Stimulated activated naive CD8-positive, alpha-beta T cell treated with anti-CD3 and anti-CD28 coated beads, Interleukin-15, amount 100 ng/mL, for 72 hours (primary cell): ENCODE measurements around the gene INO80B.
A peak's percentile ranks its signal among the peaks of the same experiment; 100 is the strongest.
"Not testable (repeated sequence)": the region's sequence is repeated elsewhere in the genome, so short reads cannot be mapped to it uniquely, and the experiment has no call there.

Experiments
- ATAC-seq: fragments of 150-1000 bp; cut with Tn5 transposase; 2 replicates; pipeline ENCODE4 v1.10.0; 2021; ENCODE audit warnings: mild to moderate bottlenecking, moderate library complexity
- DNase-seq, 2 donors: peaks; one replicate each; pipeline ENCODE4 v3.0.0; 2021 to 2022
- H3K27ac Mint-ChIP-seq, 2 donors: one replicate each; pipeline ENCODE4 v1.8.0; 2022; ENCODE audit warnings: mild to moderate bottlenecking in 2 of 2, mixed read lengths in 2 of 2, moderate library complexity in 2 of 2
- H3K27me3 Mint-ChIP-seq: one replicate; pipeline ENCODE4 v1.8.0; 2022; ENCODE audit warnings: mixed read lengths
- H3K4me1 Mint-ChIP-seq: one replicate; pipeline ENCODE4 v1.8.0; 2022; ENCODE audit warnings: mild to moderate bottlenecking, mixed read lengths
- H3K4me3 Mint-ChIP-seq, 2 donors: one replicate each; pipeline ENCODE4 v1.8.0; 2022; ENCODE audit warnings: mild to moderate bottlenecking in 2 of 2, mixed read lengths in 2 of 2, moderate library complexity in 1 of 2
- H3K9me3 Mint-ChIP-seq, 2 donors: one replicate each; pipeline ENCODE4 v1.8.0; 2022; ENCODE audit warnings: mixed read lengths in 2 of 2

The INO80B gene

DNA sequence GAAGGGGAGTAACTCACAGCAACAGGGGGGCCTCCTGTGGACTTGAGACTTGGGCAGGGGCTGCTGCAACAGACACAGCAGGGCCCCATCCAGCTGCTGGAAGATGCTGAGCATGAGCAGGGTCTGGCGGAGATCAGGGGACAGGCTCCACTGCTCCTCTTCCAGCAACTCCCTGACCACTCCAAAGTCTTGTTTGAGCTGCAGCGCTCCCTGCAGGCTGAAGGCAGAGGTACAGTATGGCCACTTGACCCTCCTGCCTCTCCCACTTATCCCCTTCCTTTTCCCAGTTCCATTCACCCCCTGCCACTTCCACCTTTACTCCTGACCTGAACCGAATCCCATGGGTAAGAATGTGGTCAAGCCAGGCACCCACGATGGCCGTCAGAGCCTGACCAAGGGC lies 20.0 kb downstream of the INO80B start:
- Mint-ChIP-seq H3K27me3 (no peaks in the 10 kb centered on the region), H3K4me1 (peaks cover 46% of the 10 kb centered on the region), H3K27ac (no peak overlapping the region), H3K4me3 (no peak overlapping the region), H3K9me3 (no peaks in the 10 kb centered on the region)
- DNase-seq: no peak
- no peak for ATAC-seq

DNA sequence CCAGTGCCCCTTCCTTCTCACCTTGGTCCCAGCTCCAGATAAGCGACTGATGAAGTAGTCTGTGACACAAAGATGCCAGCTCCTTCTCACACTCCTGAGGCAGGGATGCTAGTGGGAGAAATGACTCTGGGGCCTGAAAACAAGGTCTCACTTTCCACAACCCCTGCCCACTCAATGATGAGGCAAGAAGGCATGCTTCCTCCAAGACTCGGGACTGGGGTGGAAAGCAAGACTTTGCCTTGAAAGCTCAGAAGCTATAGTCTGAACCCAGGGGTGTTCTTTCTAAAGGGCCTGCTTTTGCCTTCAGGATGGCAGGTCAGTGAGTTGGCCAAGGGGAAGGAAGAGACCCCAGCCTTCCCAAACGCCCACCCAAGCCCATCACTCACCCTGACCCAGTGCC lies 26.5 kb downstream of the INO80B start:
- no peak overlapping the region for H3K27ac Mint-ChIP-seq
- peak overlapping the region; percentile 94 to 98 for H3K4me3 Mint-ChIP-seq
- no peak for DNase-seq

DNA sequence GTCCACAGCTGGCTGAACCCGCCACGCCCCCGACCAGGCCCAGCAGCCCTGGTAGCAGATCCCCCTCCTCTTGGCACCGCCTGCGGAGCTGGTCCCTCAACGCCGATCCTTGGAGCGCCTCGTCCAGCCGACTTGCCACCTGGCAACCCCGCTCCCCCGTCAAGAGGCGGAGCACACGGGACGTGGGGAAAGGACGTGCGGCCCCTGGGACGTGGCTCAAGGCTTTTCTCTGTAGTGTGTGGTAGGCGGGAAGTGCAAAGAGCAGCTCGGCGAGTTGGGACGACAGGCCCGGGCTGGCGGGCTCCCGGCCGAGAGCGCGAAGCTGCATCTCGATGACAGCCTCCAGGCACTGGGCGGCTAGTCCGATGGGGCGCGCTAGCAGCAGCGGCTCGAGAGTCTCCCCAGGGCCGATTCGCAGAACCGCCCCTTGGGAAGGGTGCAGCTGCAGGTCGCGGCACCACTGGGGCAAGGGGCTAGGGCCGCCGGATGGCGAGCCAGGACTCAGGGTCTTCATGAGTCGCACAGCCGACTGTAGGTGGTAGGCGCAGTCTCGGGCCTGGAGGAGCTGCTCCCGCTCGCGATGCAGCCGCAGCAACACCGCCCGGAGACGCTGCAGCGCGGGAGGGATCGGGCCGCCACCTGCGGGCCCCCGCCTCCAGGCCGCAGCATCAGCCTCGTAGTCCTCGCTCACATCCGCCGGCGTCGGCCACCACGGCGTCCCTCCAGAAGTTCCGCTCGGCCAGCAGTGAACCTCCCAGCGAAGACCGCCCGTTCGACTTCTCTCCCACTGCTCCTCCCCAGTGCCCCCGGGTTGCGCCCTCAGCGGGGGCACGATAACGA lies 27.3 kb downstream of the INO80B start:
- ATAC-seq: peak; percentile 67
- Mint-ChIP-seq H3K27me3 (no peaks in the 10 kb centered on the region), H3K9me3 (no peaks in the 10 kb centered on the region), H3K4me3 (peak overlapping the region; percentile 94 to 98), H3K27ac (peak overlapping the region; percentile 99), H3K4me1 (peaks cover 54% of the 10 kb centered on the region)
- DNase-seq: peak; percentile 70

More for the DNA sequence above, 26.5 kb downstream of the INO80B start:
- no peak for ATAC-seq
- no peaks in the 10 kb centered on the region for H3K9me3 Mint-ChIP-seq
- peaks cover 49% of the 10 kb centered on the region for H3K4me1 Mint-ChIP-seq
- no peaks in the 10 kb centered on the region for H3K27me3 Mint-ChIP-seq

DNA sequence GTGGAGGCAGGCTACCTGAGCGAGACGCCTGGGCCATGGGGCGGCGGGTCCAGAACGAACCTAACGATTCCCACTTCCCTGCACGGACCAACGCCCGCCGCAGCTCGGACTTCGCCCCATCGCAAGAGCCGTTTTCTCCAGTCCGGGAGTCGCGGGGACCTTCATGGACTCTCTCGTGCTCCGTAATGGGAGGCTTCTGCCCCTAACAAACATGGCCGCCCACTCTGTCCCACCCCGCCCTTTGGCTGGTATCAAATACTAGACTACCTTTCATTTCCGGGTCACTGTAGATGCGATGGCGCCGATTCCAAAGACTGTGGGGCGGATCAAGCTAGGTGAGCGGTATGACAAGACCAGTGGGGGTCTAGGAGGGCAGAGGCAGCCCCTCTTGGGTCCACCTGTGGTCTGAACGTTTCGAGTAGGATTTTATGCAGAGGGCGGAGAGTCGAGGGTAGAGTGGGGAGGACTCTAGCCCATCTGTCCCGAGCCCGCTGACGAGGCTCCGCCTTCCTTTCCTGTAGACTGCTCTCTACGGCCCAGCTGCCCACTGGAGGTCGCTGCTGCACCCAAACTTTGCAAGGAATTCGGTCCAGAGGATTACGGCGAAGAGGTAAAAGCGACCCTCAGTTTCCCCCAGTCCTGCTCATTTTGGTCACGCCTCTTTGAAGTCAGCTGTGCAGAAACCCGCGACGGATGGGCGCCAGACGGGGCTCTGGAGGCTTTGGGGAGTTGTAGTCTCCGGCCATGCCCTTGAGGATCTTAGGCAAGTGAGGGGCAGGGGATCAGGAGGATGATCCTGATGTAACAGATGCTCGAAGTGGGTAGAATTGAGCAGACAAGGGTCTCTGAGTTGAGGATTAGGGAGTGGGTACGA lies 28.2 kb downstream of the INO80B start, which contains the start of the genes CCDC142 and TTC31:
Gene CCDC142, minus strand, starts transcription at position 198 of the 874 bp plus-strand sequence. Its CDS starts 161 bp downstream, at position 37.
Gene TTC31, plus strand, starts transcription at position 281 of the 874 bp plus-strand sequence. Its CDS starts 15 bp downstream, at position 296.
- ATAC-seq (peak; percentile 95), DNase-seq (peak; percentile 90 to 94)
- no peaks in the 10 kb centered on the region for H3K27me3 Mint-ChIP-seq
- H3K9me3 Mint-ChIP-seq: no peaks in the 10 kb centered on the region
- peak within 1 kb of the TSS; percentile 94 to 98 for H3K4me3 Mint-ChIP-seq
- peaks cover 48% of the 10 kb centered on the region for H3K4me1 Mint-ChIP-seq
- peak within 1 kb of the TSS; percentile 99 for H3K27ac Mint-ChIP-seq

DNA sequence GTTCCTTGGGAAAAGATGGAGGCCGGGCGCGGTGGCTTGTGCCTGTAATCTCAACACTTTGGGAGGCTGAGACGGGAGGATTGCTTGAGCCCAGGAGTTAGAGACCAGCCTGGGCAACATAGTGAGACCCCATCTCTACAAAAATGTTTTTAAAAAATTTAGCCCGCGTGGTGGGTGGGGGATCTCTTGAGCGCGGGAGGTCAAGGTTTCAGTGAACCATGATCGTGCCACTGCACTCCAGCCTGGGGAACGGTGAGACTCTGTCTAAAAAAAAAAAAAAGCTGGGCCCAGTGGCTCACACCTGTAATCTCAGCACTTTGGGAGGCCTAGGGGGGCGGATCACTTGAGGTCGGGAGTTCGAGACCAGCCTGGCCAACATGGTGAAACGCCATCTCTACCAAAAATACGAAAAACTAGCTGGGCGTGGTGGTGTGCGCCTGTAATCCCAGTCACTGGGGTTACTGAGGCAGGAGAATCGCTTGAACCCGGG lies 28.8 kb downstream of the INO80B start:
- not testable (repeated sequence) for H3K9me3 Mint-ChIP-seq, H3K27me3 Mint-ChIP-seq, DNase-seq, ATAC-seq
- Mint-ChIP-seq H3K27ac (peak overlapping the region; percentile 99), H3K4me3 (peak overlapping the region; percentile 94 to 98), H3K4me1 (peaks cover 48% of the 10 kb centered on the region)

DNA sequence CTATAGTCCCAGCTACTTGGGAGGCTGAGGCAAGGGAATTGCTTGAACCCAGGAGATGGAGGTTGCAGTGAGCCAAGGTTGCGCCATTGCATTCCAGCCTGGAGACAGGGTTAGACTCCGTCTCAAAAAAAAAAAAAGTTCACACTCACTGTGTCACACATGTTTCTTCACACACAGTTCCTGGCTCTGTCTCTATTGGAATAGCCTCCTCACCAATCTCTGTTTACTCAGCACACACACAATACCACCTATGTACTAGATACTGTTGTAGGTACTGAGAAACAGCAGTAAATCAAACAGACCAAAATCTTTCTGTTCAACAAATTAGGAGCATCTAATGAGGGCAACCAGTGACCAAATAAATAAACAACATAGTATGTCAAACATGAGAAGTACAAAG lies 31.3 kb downstream of the INO80B start:
- H3K27me3 Mint-ChIP-seq: no peaks in the 10 kb centered on the region

GRCh38 chr2:74488643-74489481 lies 34.0 kb downstream of the INO80B start:
- no peaks in the 10 kb centered on the region for H3K9me3 Mint-ChIP-seq
- H3K4me3 Mint-ChIP-seq: no peak overlapping the region
- H3K4me1 Mint-ChIP-seq: peaks cover 11% of the 10 kb centered on the region
- H3K27me3 Mint-ChIP-seq: no peaks in the 10 kb centered on the region
- peak overlapping the region in 1 of 2 donors; percentile 1 for H3K27ac Mint-ChIP-seq
- no peak for ATAC-seq
- no peak for DNase-seq

More for the DNA sequence above, 31.3 kb downstream of the INO80B start:
- no peak overlapping the region for H3K4me3 Mint-ChIP-seq
- H3K4me1 Mint-ChIP-seq: peaks cover 30% of the 10 kb centered on the region
- no peak for ATAC-seq
- no peaks in the 10 kb centered on the region for H3K9me3 Mint-ChIP-seq
- DNase-seq: no peak
- peak overlapping the region in 1 of 2 donors; percentile 43 for H3K27ac Mint-ChIP-seq

DNA sequence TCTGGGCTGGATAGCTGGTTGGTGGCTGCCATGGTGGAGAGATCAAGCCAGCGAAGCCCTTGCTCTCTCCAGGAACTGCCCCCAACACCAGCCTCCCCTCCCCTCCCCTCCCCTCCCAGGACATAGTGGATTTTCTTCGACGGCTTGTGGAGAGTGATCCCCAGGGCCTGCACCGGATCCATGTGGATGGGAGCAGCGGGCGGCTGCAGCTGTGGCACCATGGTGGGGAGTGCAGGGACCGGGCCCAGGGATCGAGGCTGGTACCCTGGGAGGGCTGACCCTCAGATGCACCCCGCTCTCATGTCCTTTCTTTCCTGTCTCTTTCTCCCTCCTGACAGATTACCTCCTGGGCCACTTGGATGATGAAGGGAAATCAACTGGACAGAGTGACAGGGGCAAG lies 35.0 kb downstream of the INO80B start:
- no peaks in the 10 kb centered on the region for H3K27me3 Mint-ChIP-seq
- no peaks in the 10 kb centered on the region for H3K9me3 Mint-ChIP-seq
- DNase-seq (no peak), ATAC-seq (peak; percentile 26)
- H3K4me1 Mint-ChIP-seq: peaks cover 6% of the 10 kb centered on the region
- no peak overlapping the region for H3K27ac Mint-ChIP-seq
- H3K4me3 Mint-ChIP-seq: no peak overlapping the region

DNA sequence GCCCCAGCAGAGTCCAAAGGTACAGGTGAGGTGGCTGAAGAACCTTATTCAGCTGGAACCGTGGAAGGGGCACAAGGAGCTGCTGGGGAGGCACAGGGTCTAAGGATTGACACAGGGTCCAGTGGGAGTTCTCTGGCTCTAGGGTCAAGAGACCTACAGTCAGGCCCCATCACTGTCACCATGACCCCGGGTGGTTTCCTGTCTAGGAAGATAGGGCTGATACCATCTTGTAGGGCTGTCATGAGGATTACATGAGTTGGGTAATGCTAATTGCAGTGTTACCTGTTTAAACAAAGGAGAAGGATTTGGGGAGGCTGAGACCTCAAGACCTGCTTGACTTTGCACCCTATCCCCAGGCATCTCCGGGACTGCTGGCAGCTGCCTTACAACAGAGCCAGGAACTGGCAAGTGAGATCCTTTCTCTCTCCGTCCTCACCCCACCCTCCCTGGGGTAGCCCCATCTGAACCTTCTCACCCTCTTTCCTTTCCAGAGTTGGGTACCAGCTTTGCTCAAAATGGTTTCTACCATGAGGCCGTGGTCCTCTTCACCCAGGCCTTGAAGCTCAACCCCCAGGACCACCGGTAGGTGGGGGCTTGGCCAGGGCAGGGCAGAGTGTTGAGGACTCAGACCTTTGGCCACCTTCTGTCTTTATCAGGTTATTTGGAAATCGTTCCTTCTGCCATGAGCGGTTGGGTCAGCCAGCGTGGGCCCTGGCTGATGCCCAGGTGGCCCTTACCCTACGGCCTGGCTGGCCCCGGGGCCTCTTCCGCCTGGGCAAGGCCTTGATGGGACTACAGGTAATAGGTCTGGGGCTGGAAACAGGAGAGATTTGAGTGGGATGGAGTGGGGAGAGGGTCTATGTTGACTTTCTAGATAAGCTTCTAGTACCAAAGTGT lies 37.0 kb downstream of the INO80B start:
- DNase-seq (no peak), ATAC-seq (no peak)
- Mint-ChIP-seq H3K4me3 (no peak overlapping the region), H3K27ac (no peak overlapping the region), H3K4me1 (peaks cover 2% of the 10 kb centered on the region), H3K9me3 (no peaks in the 10 kb centered on the region), H3K27me3 (no peaks in the 10 kb centered on the region)

GRCh38 chr2:74493546-74493945 lies 38.7 kb downstream of the INO80B start:
- Mint-ChIP-seq H3K27ac (no peak overlapping the region), H3K9me3 (no peaks in the 10 kb centered on the region), H3K4me1 (peaks cover 13% of the 10 kb centered on the region), H3K4me3 (no peak overlapping the region), H3K27me3 (peaks cover 12% of the 10 kb centered on the region)
- no peak for DNase-seq
- no peak for ATAC-seq

DNA sequence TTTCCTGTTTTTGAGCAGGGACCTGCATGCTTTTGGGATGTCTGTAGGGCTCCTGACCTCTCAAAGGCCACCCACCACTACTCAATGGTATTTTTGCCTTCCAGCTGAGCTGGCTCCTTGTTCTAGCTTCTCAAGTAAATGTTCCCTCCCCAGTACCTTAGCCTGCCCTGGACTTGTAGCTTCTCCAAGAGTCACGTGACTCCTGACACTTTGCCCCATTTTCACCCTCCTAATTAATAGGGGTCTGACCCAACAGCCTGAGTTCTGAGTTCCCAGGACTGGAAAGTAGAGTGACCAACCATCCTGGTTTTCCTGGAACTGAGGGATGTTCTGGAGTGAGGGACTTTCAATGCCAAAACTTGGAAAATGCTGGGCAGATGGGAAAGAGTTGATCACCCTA lies 40.6 kb downstream of the INO80B start:
- Mint-ChIP-seq H3K9me3 (no peaks in the 10 kb centered on the region), H3K27ac (no peak overlapping the region), H3K4me1 (peaks cover 29% of the 10 kb centered on the region), H3K4me3 (no peak overlapping the region), H3K27me3 (peaks cover 31% of the 10 kb centered on the region)
- ATAC-seq (no peak), DNase-seq (no peak)

DNA sequence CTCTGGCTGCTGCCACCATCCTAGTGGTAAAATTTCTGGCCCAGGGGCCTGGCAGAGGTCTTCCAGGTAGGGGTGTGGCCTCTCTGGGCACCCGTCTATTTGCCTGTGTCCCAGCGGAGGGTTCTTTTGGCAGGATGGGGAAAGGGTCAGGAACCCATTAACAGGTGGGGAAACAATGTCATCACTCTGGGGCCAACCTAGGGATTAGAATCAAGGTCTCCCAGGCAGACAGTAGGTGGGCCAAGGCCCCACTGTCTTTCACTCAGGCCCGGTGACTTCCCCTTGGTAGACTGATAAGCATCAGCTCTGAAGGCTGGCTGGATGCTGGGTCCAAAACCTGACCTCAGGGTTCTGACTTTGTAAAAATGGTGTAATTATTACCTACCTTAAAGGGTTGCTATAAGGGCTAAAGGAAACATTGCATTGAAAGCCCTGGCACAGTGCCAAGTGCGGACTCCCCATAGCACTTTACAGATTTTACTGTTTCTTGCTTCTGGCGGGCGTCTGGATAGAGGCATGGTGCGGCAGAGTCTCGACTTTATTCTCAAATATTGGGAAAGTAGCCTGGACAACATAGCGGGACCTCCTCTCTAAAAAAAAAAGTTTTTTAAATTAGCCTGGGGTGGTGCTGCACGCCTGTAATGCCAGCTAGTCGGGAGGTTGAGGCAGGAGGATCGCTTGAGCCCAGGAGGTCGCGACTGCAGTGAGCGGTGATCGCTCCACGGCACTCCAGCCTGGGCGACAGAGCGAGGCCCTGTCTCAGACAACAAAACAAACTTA lies 42.3 kb downstream of the INO80B start:
- Mint-ChIP-seq H3K27me3 (peaks cover 49% of the 10 kb centered on the region), H3K27ac (no peak overlapping the region), H3K4me1 (peaks cover 34% of the 10 kb centered on the region)

GRCh38 chr2:74497777-74498499 lies 43.1 kb downstream of the INO80B start:
- peak; percentile 44 for ATAC-seq
- peaks cover 41% of the 10 kb centered on the region for H3K4me1 Mint-ChIP-seq
- H3K27ac Mint-ChIP-seq: peak overlapping the region; percentile 56 to 59
- peaks cover 56% of the 10 kb centered on the region for H3K27me3 Mint-ChIP-seq
- no peaks in the 10 kb centered on the region for H3K9me3 Mint-ChIP-seq
- DNase-seq: peak in 1 of 2 donors; percentile 35
- peak overlapping the region; percentile 88 to 89 for H3K4me3 Mint-ChIP-seq

More for the DNA sequence above, 42.3 kb downstream of the INO80B start:
- no peak for DNase-seq
- Mint-ChIP-seq H3K4me3 (peak overlapping the region; percentile 88 to 89), H3K9me3 (no peaks in the 10 kb centered on the region)
- no peak for ATAC-seq
